Glutamatergic neuron (in vitro differentiated cells): Measurements from ENCODE around the gene KNCN. TPM values are rescaled to one million over a fixed set of nuclear protein-coding genes. Genes with fewer than 3 reads are reported as not detected.

Experiments used
- DNase-seq: peaks from one replicate; pipeline ENCODE4 v3.0.0; 2022
- H3K27ac Mint-ChIP-seq: one replicate; pipeline ENCODE4 v1.8.0; 2020; ENCODE audit warnings: mild to moderate bottlenecking, mixed read lengths, inconsistent platforms; ENCODE audit not compliant: unreplicated experiment
- H3K27me3 Mint-ChIP-seq: one replicate; pipeline ENCODE4 v1.8.0; 2020; ENCODE audit warnings: mild to moderate bottlenecking, moderate library complexity, mixed read lengths, inconsistent platforms; ENCODE audit not compliant: unreplicated experiment
- H3K36me3 Mint-ChIP-seq: one replicate; pipeline ENCODE4 v1.8.0; 2020; ENCODE audit warnings: mild to moderate bottlenecking, mixed read lengths, inconsistent platforms; ENCODE audit not compliant: unreplicated experiment
- H3K4me1 Mint-ChIP-seq: one replicate; pipeline ENCODE4 v1.8.0; 2020; ENCODE audit warnings: mild to moderate bottlenecking, low read depth, mixed read lengths, inconsistent platforms; ENCODE audit not compliant: unreplicated experiment
- H3K4me3 Mint-ChIP-seq: one replicate; pipeline ENCODE4 v1.8.0; 2020; ENCODE audit warnings: mild to moderate bottlenecking, mixed read lengths, inconsistent platforms; ENCODE audit not compliant: unreplicated experiment
- H3K9me3 Mint-ChIP-seq: one replicate; pipeline ENCODE4 v1.8.0; 2020; ENCODE audit warnings: mild to moderate bottlenecking, moderate library complexity, mixed read lengths, inconsistent platforms; ENCODE audit not compliant: unreplicated experiment
- CTCF ChIP-seq: fragments of 200-600 bp; sonication (generic); IDR thresholded peaks from one replicate; pipeline ENCODE4 v1.5.0; 2021; ENCODE audit not compliant: partially characterized antibody, unreplicated experiment
- total RNA-seq: library from RNA; stranded (reverse); fragmentation: NEBNext Ultra II Directional; extraction: Animal tissue kit (Norgen Biotek cat#: 25700); gene quantifications from one replicate; pipeline ENCODE4 v1.2.1, GENCODE V29; 2021; ENCODE audit not compliant: unreplicated experiment

KNCN gene
- total RNA-seq, 1 donor from 2014 or later = not detected

- no peak for TF ChIP-seq CTCF
- Mint-ChIP-seq H3K36me3 (peaks cover 8% of the 10 kb centered on the region), H3K9me3 (no peaks in the 10 kb centered on the region), H3K27me3 (no peaks in the 10 kb centered on the region), H3K27ac (no peak overlapping the region), H3K4me1 (no peaks in the 10 kb centered on the region), H3K4me3 (no peak overlapping the region)
- DNase-seq = no peak
Measured at GRCh38 chr1:46569116-46569515, 17.7 kb upstream of the KNCN start.

GRCh38 chr1:46568461-46568891, 17.0 kb upstream of the KNCN start:
- Mint-ChIP-seq H3K9me3 (peaks cover under 1% of the 10 kb centered on the region), H3K4me1 (no peaks in the 10 kb centered on the region), H3K4me3 (no peak overlapping the region), H3K36me3 (peaks cover 9% of the 10 kb centered on the region), H3K27ac (no peak overlapping the region), H3K27me3 (no peaks in the 10 kb centered on the region)
- TF ChIP-seq CTCF = no peak
- DNase-seq = no peak

- Mint-ChIP-seq H3K27me3 (peaks cover 2% of the 10 kb centered on the region), H3K9me3 (peaks cover 4% of the 10 kb centered on the region), H3K4me1 (peaks cover 11% of the 10 kb centered on the region), H3K36me3 (peaks cover 20% of the 10 kb centered on the region), H3K27ac (no peak overlapping the region), H3K4me3 (no peak overlapping the region)
- TF ChIP-seq CTCF = no peak
- no peak for DNase-seq
Measured at GRCh38 chr1:46563341-46563740, 11.9 kb upstream of the KNCN start.

GRCh38 chr1:46562498-46562897, 11.1 kb upstream of the KNCN start:
- Mint-ChIP-seq H3K27ac (no peak overlapping the region), H3K4me1 (peaks cover 19% of the 10 kb centered on the region), H3K36me3 (peaks cover 20% of the 10 kb centered on the region), H3K9me3 (peaks cover 7% of the 10 kb centered on the region), H3K27me3 (peaks cover 7% of the 10 kb centered on the region), H3K4me3 (no peak overlapping the region)
- DNase-seq = no peak
- TF ChIP-seq CTCF = no peak

DNA sequence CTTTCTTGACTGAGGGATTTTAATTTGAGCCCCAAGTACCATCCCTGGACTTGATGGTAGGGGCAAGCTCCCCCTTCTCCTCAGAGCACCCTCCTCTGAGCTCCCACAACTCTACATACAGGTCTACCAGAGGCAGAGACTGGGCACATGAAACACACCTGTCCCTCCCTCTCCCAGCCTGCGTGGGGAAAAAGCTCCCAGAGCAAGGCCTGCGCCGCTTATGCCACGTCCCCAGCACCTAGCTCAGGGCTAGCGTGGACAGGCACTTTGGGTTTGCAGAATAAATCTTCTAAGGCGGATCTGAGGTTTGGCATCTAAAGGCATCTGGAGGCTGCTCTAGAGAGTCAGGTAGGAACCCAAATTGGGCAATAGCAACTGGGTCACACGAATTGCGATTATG, 7.5 kb upstream of the KNCN start:
- H3K9me3 Mint-ChIP-seq = peaks cover 7% of the 10 kb centered on the region
- H3K27me3 Mint-ChIP-seq = peaks cover 12% of the 10 kb centered on the region
- peak overlapping the region; percentile 59 for H3K4me3 Mint-ChIP-seq
- TF ChIP-seq CTCF = no peak
- H3K4me1 Mint-ChIP-seq = peaks cover 33% of the 10 kb centered on the region
- peak overlapping the region; percentile 91 for H3K27ac Mint-ChIP-seq
- H3K36me3 Mint-ChIP-seq = peaks cover 12% of the 10 kb centered on the region
- no peak for DNase-seq
